ENCODE data around the gene MMP28. TPM values are rescaled to one million over a fixed set of nuclear protein-coding genes. Genes with fewer than 3 reads are reported as not detected.

The MMP28 gene
- total RNA-seq, 1 experiment from 2014 or later: 2.4 TPM

DNA sequence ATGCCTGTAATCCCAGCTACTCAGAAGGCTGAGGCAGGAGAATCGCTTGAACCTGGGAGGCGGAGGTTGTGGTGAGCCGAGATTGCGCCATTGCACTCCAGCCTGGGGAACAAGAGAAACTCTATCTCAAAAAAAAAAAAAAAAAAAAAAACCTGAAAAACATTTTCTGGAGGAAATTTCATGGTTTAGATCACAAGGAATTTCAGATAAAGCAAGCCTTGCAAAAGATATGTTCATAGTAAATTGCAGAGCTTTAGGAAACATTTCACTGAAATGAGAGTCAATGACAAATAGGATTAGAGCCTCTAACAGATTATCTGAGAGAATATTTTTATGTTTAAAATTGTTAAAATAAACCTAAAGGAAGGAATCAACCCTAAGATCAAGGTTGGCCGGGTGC lies 17.0 kb upstream of the MMP28 start:
- Histone ChIP-seq H3K9ac (ENCODE audit: low read length) (no peak overlapping the region), H3K27me3 (ENCODE audit: low read length) (no peaks in the 10 kb centered on the region), H2AFZ (ENCODE audit: low read length) (no peak overlapping the region), H3K9me2 (replicated peaks; ENCODE audit: low read length) (no peaks in the 10 kb centered on the region), H3K4me1 (ENCODE audit: insufficient read depth, low read length) (peaks cover 25% of the 10 kb centered on the region), H3K4me2 (ENCODE audit: low read length) (no peak overlapping the region), H3K79me2 (ENCODE audit: low read length) (peaks cover 82% of the 10 kb centered on the region), H3K36me3 (ENCODE audit: low read depth, low read length) (peaks cover 13% of the 10 kb centered on the region; the same call in 1 of the 2 replicates), H3K27ac (ENCODE audit: low read length) (no peak overlapping the region), H3K4me3 (ENCODE audit: low read length) (no peak overlapping the region), H3K9me3 (ENCODE audit: low read length) (no peaks in the 10 kb centered on the region), H4K20me1 (ENCODE audit: low read length) (peaks cover 36% of the 10 kb centered on the region), H3F3A (ENCODE audit: low read length, unreplicated experiment) (no peaks in the 10 kb centered on the region)
- no peak for ATAC-seq
- POLR2A ChIA-PET (ENCODE audit: unreplicated experiment): no interaction called here
- CTCF ChIA-PET: no interaction called here
- intact Hi-C loops (cut with micrococcal nuclease): no loop called here
- BruUV-seq (replicated peaks): no TSS peak
- DNase-seq: no peak
- TF ChIP-seq EZH2 (IDR thresholded peaks at IDR 0.05; ENCODE audit: low read length, unreplicated experiment) (no peak), CTCF (conservative IDR thresholded peaks at IDR 0.05; ENCODE audit: low read depth, low read length) (no peak), EZH2phosphoT487 (IDR thresholded peaks at IDR 0.05; ENCODE audit: borderline replicate concordance, low read length) (no peak)

DNA sequence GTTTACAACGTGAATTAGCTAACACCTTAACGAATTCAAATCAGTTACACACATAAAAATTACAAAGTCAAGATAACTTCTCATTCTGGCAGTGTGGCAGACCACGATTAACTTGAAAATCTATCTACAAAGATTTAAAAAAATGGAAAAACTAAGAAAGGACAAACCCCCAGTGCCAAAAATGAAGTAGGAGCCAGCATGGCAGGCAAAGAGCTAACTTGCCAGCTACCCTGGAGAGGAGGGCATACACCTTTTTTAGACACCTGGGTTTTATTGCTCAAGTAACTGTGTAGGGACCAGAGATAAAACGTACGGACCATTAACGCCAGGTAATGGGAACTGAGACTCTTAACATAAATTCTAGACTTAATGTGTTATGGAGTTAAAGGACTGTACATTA lies 16.3 kb upstream of the MMP28 start:
- Histone ChIP-seq H3K79me2 (ENCODE audit: low read length) (peaks cover 75% of the 10 kb centered on the region), H3K27me3 (ENCODE audit: low read length) (no peaks in the 10 kb centered on the region), H2AFZ (ENCODE audit: low read length) (no peak overlapping the region), H3K9ac (ENCODE audit: low read length) (no peak overlapping the region), H4K20me1 (ENCODE audit: low read length) (peaks cover 30% of the 10 kb centered on the region), H3F3A (ENCODE audit: low read length, unreplicated experiment) (no peaks in the 10 kb centered on the region), H3K4me1 (ENCODE audit: insufficient read depth, low read length) (peaks cover 31% of the 10 kb centered on the region), H3K4me3 (ENCODE audit: low read length) (peak overlapping the region; percentile 97; the same call in 1 of the 2 replicates), H3K36me3 (ENCODE audit: low read depth, low read length) (peaks cover 8% of the 10 kb centered on the region; the same call in 1 of the 2 replicates), H3K9me2 (replicated peaks; ENCODE audit: low read length) (no peaks in the 10 kb centered on the region), H3K27ac (ENCODE audit: low read length) (no peak overlapping the region), H3K4me2 (ENCODE audit: low read length) (peak overlapping the region; percentile 97), H3K9me3 (ENCODE audit: low read length) (no peaks in the 10 kb centered on the region)
- ATAC-seq (no peak), DNase-seq (no peak)
- ChIA-PET POLR2A (ENCODE audit: unreplicated experiment) (no interaction called here), CTCF (no interaction called here)
- TF ChIP-seq EZH2phosphoT487 (IDR thresholded peaks at IDR 0.05; ENCODE audit: borderline replicate concordance, low read length): no peak
- no peak for TF ChIP-seq EZH2 (IDR thresholded peaks at IDR 0.05; ENCODE audit: low read length, unreplicated experiment)
- TF ChIP-seq CTCF (conservative IDR thresholded peaks at IDR 0.05; ENCODE audit: low read depth, low read length): no peak
- no TSS peak for BruUV-seq (replicated peaks)
- intact Hi-C loops (cut with micrococcal nuclease): no loop called here

DNA sequence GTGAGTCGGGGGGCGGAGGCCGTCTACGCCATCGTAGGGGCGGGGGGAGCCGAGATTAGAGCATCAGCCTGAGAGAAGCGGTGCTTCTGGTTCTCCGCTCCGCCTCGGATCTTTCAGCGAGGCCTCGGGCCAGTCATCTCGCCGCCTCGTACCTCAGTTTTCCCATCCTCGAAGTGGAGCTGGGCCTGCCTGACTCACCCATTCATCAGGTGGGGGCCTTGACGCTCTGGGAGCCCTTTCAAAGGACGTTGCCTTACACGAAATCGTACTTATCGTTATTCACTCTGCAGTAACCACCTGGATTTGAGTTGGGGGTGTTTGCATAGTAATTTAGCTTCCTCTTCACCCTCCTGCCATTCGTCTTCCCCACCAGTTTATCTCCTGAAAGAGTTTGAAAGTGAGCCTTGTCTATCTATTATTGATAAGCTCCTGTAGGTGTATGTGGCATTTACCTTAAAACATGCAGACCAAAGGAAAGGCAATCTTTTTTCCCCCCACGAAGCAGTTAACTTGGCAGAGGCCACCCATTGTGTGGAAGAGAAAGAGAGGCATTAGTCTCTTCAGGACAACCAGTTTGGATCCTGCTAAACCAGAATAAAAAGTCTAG lies 14.5 kb upstream of the MMP28 start:
- intact Hi-C loops (cut with micrococcal nuclease): loop anchor here (5.0 kb wide), 1 partner anchor 558 kb away; no protein-coding TSS in a partner anchor
- POLR2A ChIA-PET (ENCODE audit: unreplicated experiment): interaction anchor here (1.5 kb wide), 1 partner anchor 46 kb away, joined by 6 read pairs; no protein-coding TSS in a partner anchor
- Histone ChIP-seq H3K36me3 (ENCODE audit: low read depth, low read length) (peaks cover 8% of the 10 kb centered on the region; the same call in 1 of the 2 replicates), H3K9me3 (ENCODE audit: low read length) (no peaks in the 10 kb centered on the region), H3K4me3 (ENCODE audit: low read length) (peak overlapping the region; percentile 97), H3K27me3 (ENCODE audit: low read length) (no peaks in the 10 kb centered on the region), H3K9me2 (replicated peaks; ENCODE audit: low read length) (no peaks in the 10 kb centered on the region), H3F3A (ENCODE audit: low read length, unreplicated experiment) (no peaks in the 10 kb centered on the region), H3K27ac (ENCODE audit: low read length) (peak overlapping the region; percentile 88), H3K4me1 (ENCODE audit: insufficient read depth, low read length) (peaks cover 31% of the 10 kb centered on the region), H3K4me2 (ENCODE audit: low read length) (peak overlapping the region; percentile 97), H3K79me2 (ENCODE audit: low read length) (peaks cover 57% of the 10 kb centered on the region), H3K9ac (ENCODE audit: low read length) (peak overlapping the region; percentile 93), H4K20me1 (ENCODE audit: low read length) (peaks cover 24% of the 10 kb centered on the region), H2AFZ (ENCODE audit: low read length) (no peak overlapping the region)
- no peak for DNase-seq
- BruUV-seq (replicated peaks): no TSS peak
- TF ChIP-seq EZH2 (IDR thresholded peaks at IDR 0.05; ENCODE audit: low read length, unreplicated experiment): no peak
- TF ChIP-seq CTCF (conservative IDR thresholded peaks at IDR 0.05; ENCODE audit: low read depth, low read length): no peak
- no peak for TF ChIP-seq EZH2phosphoT487 (IDR thresholded peaks at IDR 0.05; ENCODE audit: borderline replicate concordance, low read length)
- no peak for ATAC-seq
- CTCF ChIA-PET: no interaction called here

Data from PC-3 (cell line).